Small intestine (tissue), 7 donors: ENCODE data around the gene NUCB1. TPM values are rescaled to one million over a fixed set of nuclear protein-coding genes. Genes with fewer than 3 reads are reported as not detected.
"Not testable (repeated sequence)": the region's sequence is repeated elsewhere in the genome, so short reads cannot be mapped to it uniquely, and the experiment has no call there.

ENCODE experiments used
- DNase-seq, 2 donors: peaks; one replicate each; pipeline versions ENCODE4 v3.0.0 to v3.0.0-alpha.2; 2013
- FAIRE-seq: peaks from 2 replicates; lab custom pipeline; 2012; peaks lifted over from hg19 to GRCh38; lab: Jason Lieb, UNC
- H3K27ac ChIP-seq, 3 donors: one replicate each; pipeline ENCODE4 v1.5.1; 2013; ENCODE audit warnings: low read length in 2 of 3, mild to moderate bottlenecking in 2 of 3, control low read depth in 1 of 3, inconsistent platforms in 1 of 3, low read depth in 1 of 3, moderate library complexity in 1 of 3
- H3K27me3 ChIP-seq, 3 donors: one replicate each; pipeline ENCODE4 v1.6.1; 2013; ENCODE audit warnings: low read length in 3 of 3, inconsistent platforms in 1 of 3; ENCODE audit not compliant: control insufficient read depth in 3 of 3, insufficient read depth in 3 of 3
- H3K36me3 ChIP-seq, 3 donors: one replicate each; pipeline ENCODE4 v1.6.1; 2013; ENCODE audit warnings: low read length in 3 of 3, inconsistent platforms in 1 of 3, low read depth in 1 of 3, mild to moderate bottlenecking in 1 of 3, moderate library complexity in 1 of 3; ENCODE audit not compliant: control insufficient read depth in 3 of 3, insufficient read depth in 2 of 3
- H3K4me1 ChIP-seq, 3 donors: one replicate each; pipeline ENCODE4 v1.6.1; 2013; ENCODE audit warnings: low read length in 2 of 3, inconsistent platforms in 1 of 3, low read depth in 1 of 3, mild to moderate bottlenecking in 1 of 3, moderate library complexity in 1 of 3; ENCODE audit not compliant: control insufficient read depth in 3 of 3, insufficient read depth in 2 of 3
- H3K4me3 ChIP-seq, 3 donors: one replicate each; pipeline ENCODE4 v1.5.1; 2013; ENCODE audit warnings: low read length in 3 of 3, control low read depth in 1 of 3, inconsistent platforms in 1 of 3, low read depth in 1 of 3, mild to moderate bottlenecking in 1 of 3, moderate library complexity in 1 of 3
- H3K9me3 ChIP-seq, 2 donors: one replicate each; pipeline ENCODE4 v1.6.1; 2013; ENCODE audit warnings: low read depth in 1 of 2, low read length in 1 of 2; ENCODE audit not compliant: control insufficient read depth in 2 of 2, insufficient read depth in 1 of 2
- WGBS, 3 donors: extraction: QIAGEN DNeasy Blood & Tissue Kit; methylation state at CpG; one replicate each; pipeline ENCODE4 v1.1.7; 2013; 5-methylcytosine and 5-hydroxymethylcytosine counted together
- polyA plus RNA-seq, 4 donors: library from polyadenylated mRNA; stranded (reverse) in 3 of 4; unstranded in 1 of 4; fragments of 200-250 nt in 3 of 4; fragments of 120-200 nt in 1 of 4; gene quantifications; one replicate each; pipeline versions ENCODE4 v1.2.1 to v1.2.3, GENCODE V29; 2013
- donor health status: healthy with polysubstance abuse.
- donor health status: control.
- donor health status: control.
- donor health status: Bipolar disorder and iron deficiency.
- donor health status: healthy.

Gene NUCB1
- polyA plus RNA-seq, 4 donors, result 102 to 359 (median 228) TPM

GRCh38 chr19:48926909-48927308 lies 26.8 kb downstream of the NUCB1 start:
- no peaks in the 10 kb centered on the region for H3K27me3 ChIP-seq
- H3K4me3 ChIP-seq, result no peak overlapping the region
- WGBS, 3 donors, result 18 to 31% (median 27%) methylated on average over 10 of the region's 10 CpGs
- H3K9me3 ChIP-seq, result no peaks in the 10 kb centered on the region
- H3K36me3 ChIP-seq, result peaks cover 4 to 24% (median 8%) of the 10 kb centered on the region in 3 donors
- DNase-seq (peak in 1 of 2 donors; percentile 32), FAIRE-seq (no peak)
- peaks cover 0 to 2% (median 0%) of the 10 kb centered on the region in 3 donors for H3K4me1 ChIP-seq
- H3K27ac ChIP-seq, result no peak overlapping the region

DNA sequence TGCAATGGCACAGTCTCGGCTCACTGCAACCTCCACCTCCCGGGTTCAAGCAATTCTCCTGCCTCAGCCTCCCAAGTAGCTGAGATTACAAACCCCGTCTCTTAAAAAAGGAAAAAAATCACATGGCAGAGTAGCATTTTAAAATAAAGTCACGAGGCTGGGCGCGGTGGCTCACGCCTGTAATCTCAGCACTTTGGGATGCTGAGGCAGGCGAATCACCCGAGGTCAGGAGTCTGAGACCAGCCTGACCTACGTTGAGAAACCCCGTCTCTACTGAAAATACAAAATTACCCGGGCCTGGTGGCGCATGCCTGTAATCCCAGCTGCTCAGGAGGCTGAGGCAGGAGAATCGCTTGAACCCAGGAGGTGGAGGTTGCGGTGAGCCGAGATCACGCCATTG lies 27.6 kb downstream of the NUCB1 start:
- peaks cover 0 to 17% (median 4%) of the 10 kb centered on the region in 3 donors for H3K36me3 ChIP-seq
- DNase-seq, H3K27ac ChIP-seq, H3K9me3 ChIP-seq, H3K27me3 ChIP-seq, H3K4me1 ChIP-seq, H3K4me3 ChIP-seq, FAIRE-seq: not testable (repeated sequence)
- WGBS, 3 donors, result 56 to 87% (median 68%) methylated on average over 17 of the region's 17 CpGs

DNA sequence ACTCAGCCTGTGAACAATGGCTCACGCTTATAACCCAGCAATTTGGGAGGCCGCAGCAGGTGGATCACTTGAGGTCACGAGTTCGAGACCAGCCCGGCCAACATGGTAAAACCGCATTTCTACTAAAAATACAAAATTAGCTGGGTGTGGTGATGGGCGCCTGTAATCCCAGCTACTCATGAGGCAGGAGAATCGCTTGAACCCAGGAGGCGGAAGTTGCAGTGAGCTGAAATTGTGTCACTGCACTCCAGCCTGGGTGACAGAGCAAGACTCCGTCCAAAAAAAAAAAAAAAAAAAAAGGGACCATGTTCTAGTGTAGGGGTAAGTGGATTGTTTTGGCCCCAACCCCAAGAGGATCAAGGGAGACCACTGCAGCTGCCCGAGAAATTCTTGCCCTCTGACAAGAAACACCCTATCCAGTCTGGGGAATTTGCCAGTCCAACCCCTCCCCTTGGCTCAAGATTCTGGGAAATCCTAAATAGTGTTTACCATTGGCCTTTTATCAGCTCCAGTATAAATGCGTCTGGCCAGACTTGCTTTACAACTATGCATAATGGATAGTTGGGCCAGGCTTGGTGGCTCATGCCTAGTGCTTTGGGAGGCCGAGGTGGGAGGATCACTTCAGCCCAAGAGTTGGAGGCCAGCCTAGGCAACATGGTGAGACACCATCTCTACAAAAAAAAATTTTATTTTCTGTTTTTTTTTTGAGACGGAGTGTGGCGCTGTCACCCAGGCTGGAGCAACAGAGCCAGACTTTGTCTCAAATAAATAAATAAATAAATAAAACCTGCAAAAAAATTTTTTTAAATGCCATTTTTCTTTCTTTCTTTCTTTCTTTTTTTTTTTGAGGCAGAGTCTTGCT lies 28.3 kb downstream of the NUCB1 start:
- H3K27ac ChIP-seq, result no peak overlapping the region
- peaks cover 0 to 4% (median 0%) of the 10 kb centered on the region in 3 donors for H3K27me3 ChIP-seq
- no peak overlapping the region for H3K4me3 ChIP-seq
- FAIRE-seq, result no peak
- 59 to 75% (median 67%) methylated on average over 15 of the region's 15 CpGs for WGBS, 3 donors
- no peaks in the 10 kb centered on the region for H3K9me3 ChIP-seq
- peaks cover 0 to 10% (median 0%) of the 10 kb centered on the region in 3 donors for H3K36me3 ChIP-seq
- peaks cover 0 to 7% (median 2%) of the 10 kb centered on the region in 3 donors for H3K4me1 ChIP-seq
- DNase-seq, result no peak

- WGBS, 3 donors, result 0 to 1% (median 0%) methylated on average over 40 to 43 of the region's 43 CpGs
- peaks cover 0 to 2% (median 0%) of the 10 kb centered on the region in 3 donors for H3K36me3 ChIP-seq
- peaks cover 0 to 4% (median 0%) of the 10 kb centered on the region in 3 donors for H3K27me3 ChIP-seq
- peak within 1 kb of the TSS; percentile 3 to 45 (median 41) for H3K4me3 ChIP-seq
- H3K4me1 ChIP-seq, result peaks cover 0 to 21% (median 2%) of the 10 kb centered on the region in 3 donors
- H3K27ac ChIP-seq, result peak within 1 kb of the TSS; percentile 3 to 53 (median 15)
- H3K9me3 ChIP-seq, result peaks cover 0 to 5% of the 10 kb centered on the region in 2 donors
- no peak for FAIRE-seq
- DNase-seq, result peak; percentile 95 to 98
These were observed 33.3 kb downstream of the NUCB1 start, which contains the start of gene DHDH for GRCh38 chr19:48933382-48933932. DHDH (plus strand) TSS chr19:48933699; CDS start chr19:48933722, 23 bp downstream.

GRCh38 chr19:48934837-48935236 lies 34.7 kb downstream of the NUCB1 start:
- H3K27me3 ChIP-seq, result peaks cover 0 to 4% (median 0%) of the 10 kb centered on the region in 3 donors
- 82 to 88% (median 84%) methylated on average over 18 to 19 of the region's 19 CpGs for WGBS, 3 donors
- H3K27ac ChIP-seq, result no peak overlapping the region
- H3K4me3 ChIP-seq, result no peak overlapping the region
- DNase-seq, result no peak
- peaks cover 0 to 6% (median 0%) of the 10 kb centered on the region in 3 donors for H3K36me3 ChIP-seq
- H3K4me1 ChIP-seq, result peaks cover 0 to 21% (median 3%) of the 10 kb centered on the region in 3 donors
- peaks cover 0 to 5% of the 10 kb centered on the region in 2 donors for H3K9me3 ChIP-seq
- no peak for FAIRE-seq

DNA sequence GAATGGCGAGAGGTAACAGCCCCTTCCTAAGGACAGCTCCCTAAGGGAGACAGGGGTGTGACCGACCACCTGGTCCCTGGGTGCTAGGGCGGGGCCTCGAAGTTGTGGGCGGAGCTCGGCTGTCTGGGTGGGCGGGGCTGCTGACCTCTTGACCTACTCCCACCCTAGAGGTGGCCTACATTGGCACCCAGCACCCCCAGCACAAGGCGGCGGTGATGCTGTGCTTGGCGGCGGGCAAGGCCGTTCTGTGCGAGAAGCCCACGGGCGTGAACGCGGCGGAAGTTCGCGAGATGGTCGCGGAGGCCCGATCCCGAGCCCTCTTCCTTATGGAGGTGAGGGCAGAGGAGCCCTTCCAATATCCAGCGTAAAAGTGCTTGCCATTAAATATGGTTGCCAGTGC lies 35.8 kb downstream of the NUCB1 start:
- 89 to 95% (median 93%) methylated on average over 25 of the region's 25 CpGs for WGBS, 3 donors

DNA sequence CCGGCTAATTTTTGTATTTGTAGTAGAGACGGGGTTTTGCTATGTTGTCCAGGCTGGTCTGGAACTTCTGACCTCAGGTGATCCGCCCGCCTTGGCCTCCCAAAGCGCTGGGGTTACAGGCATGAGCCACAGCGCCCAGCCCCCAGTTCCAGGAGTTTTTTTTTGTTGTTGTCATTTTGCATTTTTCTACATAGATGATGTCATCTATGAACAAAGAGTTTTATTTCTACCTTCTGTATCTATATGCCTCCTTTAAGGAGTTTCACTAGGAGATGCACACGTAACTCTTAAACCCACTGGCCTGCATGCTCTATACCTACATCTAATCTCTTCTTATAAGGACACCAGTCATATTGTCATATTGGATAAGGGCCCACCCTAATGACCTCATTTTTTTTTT lies 38.1 kb downstream of the NUCB1 start:
- peaks cover 0 to 16% (median 3%) of the 10 kb centered on the region in 3 donors for H3K4me1 ChIP-seq
- 61 to 76% (median 72%) methylated on average over 7 of the region's 7 CpGs for WGBS, 3 donors
- peaks cover 0 to 21% (median 2%) of the 10 kb centered on the region in 3 donors for H3K36me3 ChIP-seq
- H3K27me3 ChIP-seq, result no peaks in the 10 kb centered on the region
- no peak for FAIRE-seq
- no peak overlapping the region for H3K4me3 ChIP-seq
- H3K9me3 ChIP-seq, result peaks cover 0 to 19% of the 10 kb centered on the region in 2 donors
- H3K27ac ChIP-seq, result no peak overlapping the region
- DNase-seq, result no peak

More for the DNA sequence above, 35.8 kb downstream of the NUCB1 start:
- H3K9me3 ChIP-seq, result peaks cover 0 to 13% of the 10 kb centered on the region in 2 donors
- H3K27ac ChIP-seq, result no peak overlapping the region
- peaks cover 0 to 21% (median 3%) of the 10 kb centered on the region in 3 donors for H3K4me1 ChIP-seq
- FAIRE-seq (no peak), DNase-seq (no peak)
- peaks cover 0 to 4% (median 0%) of the 10 kb centered on the region in 3 donors for H3K27me3 ChIP-seq
- no peak overlapping the region for H3K4me3 ChIP-seq
- peaks cover 0 to 14% (median 0%) of the 10 kb centered on the region in 3 donors for H3K36me3 ChIP-seq

DNA sequence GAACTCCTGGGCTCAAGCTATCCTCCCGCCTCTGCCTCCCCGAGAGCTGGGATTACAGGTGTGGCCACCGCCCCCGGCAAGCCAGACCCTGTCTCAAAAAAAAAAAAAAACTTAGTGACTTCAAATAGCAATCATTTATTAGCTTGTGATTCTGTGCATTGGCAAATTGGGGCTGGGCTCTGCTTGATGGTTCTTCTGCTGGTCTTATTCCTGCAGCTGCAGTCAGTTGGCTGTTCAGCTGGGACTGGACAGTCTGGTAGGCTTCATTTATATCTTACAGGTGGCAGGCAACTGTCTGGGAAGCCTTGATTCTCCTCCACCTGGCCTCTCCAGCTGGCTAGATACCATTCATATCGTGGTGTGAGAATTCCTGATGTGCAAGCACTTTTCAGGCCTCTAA lies 40.8 kb downstream of the NUCB1 start:
- no peak overlapping the region for H3K27ac ChIP-seq
- no peaks in the 10 kb centered on the region for H3K27me3 ChIP-seq
- H3K4me3 ChIP-seq, result no peak overlapping the region
- WGBS, 3 donors, result 91 to 98% (median 91%) methylated on average over 3 to 5 of the region's 5 CpGs
- DNase-seq (no peak), FAIRE-seq (no peak)
- peaks cover 0 to 28% (median 2%) of the 10 kb centered on the region in 3 donors for H3K36me3 ChIP-seq
- peaks cover 0 to 4% (median 3%) of the 10 kb centered on the region in 3 donors for H3K4me1 ChIP-seq
- peaks cover 0 to 17% of the 10 kb centered on the region in 2 donors for H3K9me3 ChIP-seq
